Measurements from ENCODE around the gene OR13J1.
"Not testable (repeated sequence)": the region's sequence is repeated elsewhere in the genome, so short reads cannot be mapped to it uniquely, and the experiment has no call there.

OR13J1 gene

DNA sequence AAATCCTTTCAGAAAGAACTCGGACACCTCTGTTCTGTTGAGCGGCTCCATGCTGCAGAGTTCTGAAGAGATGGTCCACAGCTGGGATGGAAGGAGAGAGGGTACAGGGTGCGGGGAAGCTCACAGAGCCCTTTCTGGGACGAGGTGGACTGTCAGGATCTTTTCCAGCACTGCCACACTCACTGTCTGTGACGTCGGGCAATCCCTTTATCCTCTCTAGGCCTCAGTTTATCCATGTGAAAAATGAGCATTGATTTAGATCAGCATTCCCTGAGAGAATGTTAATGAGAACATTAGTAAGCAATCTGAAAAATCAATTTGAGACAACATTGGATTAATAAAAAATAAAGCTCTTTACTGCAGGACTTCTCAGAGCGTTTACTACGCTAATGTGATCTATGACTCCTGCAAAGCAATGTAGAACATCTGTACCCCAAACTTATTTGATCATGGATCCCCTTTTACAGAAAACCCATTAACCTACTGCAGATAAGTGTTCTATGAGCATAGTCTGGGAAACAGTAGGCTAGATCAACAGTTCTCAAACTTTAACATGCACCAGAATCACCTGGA is at the start of gene OR13J1:
OR13J1 (minus strand) TSS at position 51 of the 573 bp plus-strand sequence; CDS start at position 51, 0 bp downstream.
- no peak for DNase-seq

GRCh38 chr9:35919212-35920008 is 49.2 kb upstream of the OR13J1 start:
- DNase-seq = no peak

DNA sequence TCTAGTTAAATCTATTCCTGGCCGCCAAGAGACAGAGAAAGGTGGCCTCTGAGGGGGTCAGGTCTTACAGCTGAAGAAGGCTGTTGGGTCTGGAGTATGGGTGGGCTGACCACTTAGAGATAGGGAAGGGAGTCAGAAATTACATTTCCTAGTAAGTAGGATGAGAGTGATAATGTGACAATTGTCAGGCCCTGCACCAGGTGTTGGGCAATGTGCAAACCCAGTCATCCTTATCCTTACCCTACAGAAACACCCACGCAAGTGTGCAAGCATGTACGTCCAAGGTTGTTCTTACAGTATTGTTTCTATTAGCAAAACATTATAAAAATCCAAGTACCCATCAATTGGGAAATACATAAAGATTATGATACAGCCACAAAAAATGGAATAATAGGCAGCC is 48.6 kb upstream of the OR13J1 start:
- no peak for DNase-seq

- no peak for DNase-seq
Measured at GRCh38 chr9:35917261-35917660, 47.1 kb upstream of the OR13J1 start.

- DNase-seq = no peak
Measured at GRCh38 chr9:35915681-35916294, 45.6 kb upstream of the OR13J1 start.

DNA sequence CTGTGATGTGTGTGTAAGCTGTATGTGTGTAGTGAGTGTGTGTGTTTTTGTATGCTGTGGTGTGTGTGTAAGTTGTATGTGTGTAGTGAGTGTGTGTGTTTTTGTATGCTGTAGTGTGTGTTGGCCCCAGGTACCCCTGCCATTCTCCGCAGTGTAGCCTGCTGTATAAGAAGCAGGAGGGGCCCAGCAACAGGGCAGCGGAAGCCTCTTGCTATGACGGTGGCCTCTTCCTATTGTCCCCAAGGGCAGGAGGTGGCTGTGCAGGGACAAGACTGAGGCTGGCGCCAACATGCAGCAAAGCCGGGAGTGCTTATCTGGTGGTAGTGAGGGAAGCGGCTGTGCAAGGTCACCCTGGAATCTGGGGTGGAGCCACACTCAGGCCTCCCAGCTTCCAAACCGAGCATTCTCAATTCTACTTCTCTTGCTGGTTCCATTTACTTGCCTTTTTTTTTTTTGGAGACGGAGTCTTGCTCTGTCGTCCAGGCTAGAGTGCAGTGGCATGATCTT is 44.2 kb upstream of the OR13J1 start:
- DNase-seq = no peak

GRCh38 chr9:35913429-35913828 is 43.2 kb upstream of the OR13J1 start:
- not testable (repeated sequence) for DNase-seq

DNA sequence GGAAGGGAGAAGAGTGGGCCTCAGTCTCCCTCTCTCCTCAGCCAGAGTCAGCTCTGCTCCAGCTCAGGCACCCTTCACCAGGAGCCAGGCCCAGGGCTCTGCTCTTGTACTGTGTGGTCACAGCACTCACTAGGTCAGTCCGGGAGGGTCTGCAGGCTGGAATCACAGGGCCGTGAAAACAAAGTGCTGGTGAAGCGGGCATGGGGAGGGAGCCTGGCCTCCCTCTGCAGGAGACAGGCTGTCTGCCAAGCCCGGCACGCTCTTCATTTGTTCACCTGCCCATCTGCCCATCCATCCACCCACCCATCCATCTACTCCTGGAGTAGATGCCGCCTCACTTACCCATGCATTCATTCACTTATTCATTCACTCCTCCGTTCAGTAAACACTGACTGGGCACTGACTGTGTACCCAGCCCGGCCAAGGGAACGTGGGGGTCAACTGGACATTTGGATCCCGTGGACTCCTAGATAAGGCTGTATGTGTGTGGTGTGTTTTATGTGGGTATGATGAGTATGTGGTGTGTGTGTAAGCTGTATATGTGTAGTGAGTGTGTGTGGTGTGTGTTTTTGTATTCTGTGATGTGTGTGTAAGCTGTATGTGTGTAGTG is 42.7 kb upstream of the OR13J1 start:
- DNase-seq = no peak

GRCh38 chr9:35911690-35912089 is 41.5 kb upstream of the OR13J1 start:
- no peak for DNase-seq

DNA sequence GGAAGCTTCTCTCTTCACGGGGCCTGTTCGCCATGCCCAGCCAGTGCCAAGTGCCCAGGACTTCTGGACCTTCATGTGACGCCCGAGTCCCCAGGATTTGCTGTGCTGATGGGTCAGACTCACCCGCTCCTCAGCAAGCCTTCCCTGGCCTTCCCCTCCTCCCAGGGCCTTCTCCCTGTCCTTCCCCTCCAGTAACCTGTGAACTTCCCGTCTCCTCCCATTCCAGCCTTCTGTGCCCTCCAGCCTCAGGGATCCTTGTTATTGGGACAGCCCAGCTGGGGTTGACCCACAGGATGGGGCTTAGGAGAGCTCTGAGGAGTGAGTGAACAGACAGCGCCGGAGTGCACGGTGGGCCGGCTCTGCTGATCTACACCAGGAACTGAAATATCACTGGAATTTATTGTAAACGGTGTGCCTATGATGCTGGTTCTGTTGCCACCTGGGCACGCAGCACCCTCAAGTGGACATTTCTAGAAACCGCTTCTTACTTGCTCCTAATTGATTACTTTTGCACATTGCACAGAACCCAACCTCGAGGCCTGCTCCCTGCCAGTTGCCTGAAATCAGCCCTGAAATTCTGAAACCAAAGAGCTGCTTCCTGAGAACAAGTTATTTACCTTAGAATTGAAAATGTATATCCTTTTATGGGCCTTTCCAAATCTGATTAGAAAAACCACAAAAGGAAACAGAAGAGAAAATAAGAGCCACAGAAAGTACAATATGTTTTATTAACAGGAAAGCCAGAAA is 40.6 kb upstream of the OR13J1 start:
- DNase-seq = no peak

DNA sequence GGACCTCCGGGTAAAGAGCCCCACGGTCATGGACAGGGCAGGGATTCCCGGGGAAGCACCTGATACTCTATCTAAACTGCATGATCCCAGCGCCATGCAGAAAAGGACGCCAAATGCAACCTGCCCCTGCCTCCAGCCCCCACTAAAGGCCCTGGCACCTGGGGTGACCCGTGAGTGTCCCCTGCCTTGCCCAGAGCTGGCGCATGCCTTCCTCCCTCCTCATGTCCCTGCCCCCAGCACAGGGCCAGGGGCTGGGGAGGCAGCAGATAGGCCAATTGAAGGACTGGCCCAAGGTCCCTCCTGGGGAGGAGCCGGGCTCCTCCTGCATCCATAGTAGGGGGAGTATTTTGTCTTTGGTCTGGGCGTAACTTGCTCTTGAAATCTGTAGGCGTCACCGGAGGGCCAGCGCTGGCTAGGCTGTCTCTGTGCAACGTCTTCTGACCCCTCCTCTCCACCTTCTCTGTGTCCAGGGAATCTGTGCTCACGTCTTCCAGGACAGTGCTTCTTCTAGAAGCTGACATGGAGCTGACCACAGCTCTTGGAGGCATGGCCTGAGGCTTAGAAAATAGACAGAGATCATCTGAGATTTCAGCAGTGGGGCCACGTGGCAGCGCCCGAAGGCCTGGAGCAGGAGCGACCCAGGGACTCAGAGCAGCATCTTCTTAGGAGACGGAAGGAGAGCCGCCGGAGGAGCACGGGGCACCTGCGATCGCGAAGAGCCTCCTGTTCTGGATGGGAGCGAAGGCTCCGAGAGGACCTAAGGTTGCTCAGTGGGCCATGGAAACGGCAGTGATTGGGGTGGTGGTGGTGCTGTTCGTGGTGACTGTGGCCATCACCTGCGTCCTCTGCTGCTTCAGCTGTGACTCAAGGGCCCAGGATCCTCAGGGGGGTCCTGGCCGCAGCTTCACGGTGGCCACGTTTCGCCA is 39.7 kb upstream of the OR13J1 start:
- no peak for DNase-seq

DNA sequence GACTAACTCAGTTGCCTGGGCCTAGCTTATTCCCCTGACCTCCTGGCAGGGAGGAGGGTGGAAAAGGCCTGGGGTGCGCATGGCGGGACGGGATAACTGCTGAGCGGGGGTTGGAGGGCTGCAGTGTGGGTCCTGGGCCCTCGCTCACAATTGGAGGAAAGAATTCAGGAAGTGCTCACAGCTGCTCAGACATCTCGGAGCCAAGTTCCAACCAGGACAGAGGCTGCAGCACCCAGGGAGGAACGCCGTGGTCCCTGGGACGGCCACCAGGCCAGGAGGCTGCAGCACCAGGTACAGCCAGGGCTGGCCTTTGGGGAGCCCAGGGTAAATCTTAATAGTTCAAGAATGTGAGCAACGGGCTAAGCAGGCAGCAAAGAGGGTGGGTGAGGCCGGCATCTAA is 39.1 kb upstream of the OR13J1 start, which contains the start of gene SPAAR:
SPAAR (plus strand) TSS at position 217 of the 400 bp plus-strand sequence. CDS start 974 bp downstream, outside the sequence.
- DNase-seq = no peak

DNA sequence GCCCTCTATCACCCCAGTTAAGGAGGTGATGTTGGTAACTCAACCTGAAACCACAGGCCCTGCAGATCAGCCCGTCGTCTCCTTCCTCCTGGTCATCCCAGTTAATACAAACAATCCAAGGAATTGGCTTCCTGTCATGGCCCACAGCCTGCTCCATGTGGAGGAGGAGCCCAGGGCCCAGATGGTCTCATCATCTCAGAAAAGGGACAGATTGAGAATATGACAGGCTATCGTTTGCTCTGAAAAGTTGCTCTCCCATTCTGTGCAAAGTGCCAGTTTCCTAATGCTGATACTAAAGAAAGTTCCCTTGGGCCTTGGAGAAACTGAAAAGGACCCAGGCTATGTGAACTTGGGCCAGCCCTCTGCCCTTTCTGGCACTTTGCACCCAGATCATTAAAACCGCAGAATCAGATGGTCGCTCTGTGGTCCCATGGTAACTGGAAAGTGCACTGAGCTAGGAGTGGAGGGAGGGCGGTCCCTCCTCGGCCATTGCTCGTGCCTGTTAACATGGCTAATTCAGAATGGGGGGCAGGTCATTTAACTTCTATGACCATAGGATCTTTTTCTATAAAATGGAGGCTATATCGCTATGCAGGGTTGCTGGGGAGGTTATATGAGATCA is 38.4 kb upstream of the OR13J1 start:
- no peak for DNase-seq

- no peak for DNase-seq
Measured at GRCh38 chr9:35907711-35908503, 37.7 kb upstream of the OR13J1 start.

- no peak for DNase-seq
Measured at GRCh38 chr9:35906923-35907699, 36.9 kb upstream of the OR13J1 start.

- DNase-seq = peak; percentile 19
Measured at GRCh38 chr9:35905912-35906679, 35.9 kb upstream of the OR13J1 start, which contains the start of gene HRCT1. Gene HRCT1 (plus strand): TSS chr9:35906202. CDS start chr9:35906288, 86 bp downstream.

DNA sequence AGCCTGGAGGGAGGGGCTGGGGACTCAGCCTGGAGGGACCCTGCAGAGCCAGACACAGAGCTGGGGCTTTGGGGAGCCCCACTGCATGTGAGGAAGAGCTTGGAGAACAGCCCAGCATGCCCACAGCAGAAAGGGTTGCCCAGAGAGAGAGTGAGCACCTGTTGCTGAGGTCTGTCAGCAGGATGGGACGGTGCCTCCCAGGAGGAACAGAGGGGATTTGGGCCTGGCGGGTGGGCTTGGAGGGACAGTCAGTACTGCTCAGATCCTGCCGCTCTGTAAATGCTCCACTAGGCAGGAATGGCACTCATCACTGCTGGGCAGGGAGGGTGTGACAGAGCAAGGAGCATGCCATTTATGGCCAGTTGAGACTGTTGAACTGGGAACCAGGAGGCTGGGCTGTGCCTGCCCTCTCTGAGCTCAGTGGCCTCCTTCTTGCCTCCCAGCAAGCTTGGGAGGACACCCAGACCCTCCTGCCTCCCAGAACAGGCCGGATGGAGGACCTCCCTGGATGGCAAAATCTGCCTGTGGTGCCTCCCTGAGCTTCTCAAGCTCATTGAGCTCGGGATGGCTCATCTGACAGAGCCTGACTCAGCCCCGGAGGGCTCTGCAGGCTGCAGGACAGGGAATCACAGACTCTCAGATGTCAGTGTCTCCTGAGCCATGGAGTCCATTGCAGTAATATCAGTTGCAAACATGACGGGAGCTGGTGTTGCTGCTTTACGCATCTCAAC is 35.0 kb upstream of the OR13J1 start:
- DNase-seq = no peak

- DNase-seq = no peak
Measured at GRCh38 chr9:35904338-35904737, 34.1 kb upstream of the OR13J1 start.
